GM21529 (cell line): ENCODE measurements around the gene CLMP.
"Not testable (repeated sequence)": the region's sequence is repeated elsewhere in the genome, so short reads cannot be mapped to it uniquely, and the experiment has no call there.

Source experiments
- ATAC-seq: cut with Tn5 transposase; IDR thresholded peaks from one replicate; pipeline ENCODE4 v1.9.1; 2021; ENCODE audit not compliant: unreplicated experiment

Gene CLMP

DNA sequence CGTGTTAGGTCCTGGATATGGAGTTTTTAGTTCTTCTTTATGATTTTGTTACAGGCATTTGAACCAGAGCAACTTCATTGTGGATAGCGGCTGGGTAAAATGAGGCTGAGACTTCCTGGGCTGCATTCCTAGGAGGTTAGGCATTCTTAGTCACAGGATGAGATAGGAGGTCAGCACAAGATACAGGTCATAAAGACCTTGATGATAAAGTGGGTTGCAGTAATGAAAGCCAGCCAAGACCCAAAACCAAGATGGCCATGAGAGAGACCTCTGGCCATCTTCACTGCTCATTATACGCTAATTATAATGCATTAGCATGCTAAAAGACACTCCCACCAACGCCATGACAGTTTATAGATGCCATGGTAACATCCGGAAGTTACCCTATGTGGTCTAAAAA, 23.4 kb upstream of the CLMP start:
- no peak for ATAC-seq

DNA sequence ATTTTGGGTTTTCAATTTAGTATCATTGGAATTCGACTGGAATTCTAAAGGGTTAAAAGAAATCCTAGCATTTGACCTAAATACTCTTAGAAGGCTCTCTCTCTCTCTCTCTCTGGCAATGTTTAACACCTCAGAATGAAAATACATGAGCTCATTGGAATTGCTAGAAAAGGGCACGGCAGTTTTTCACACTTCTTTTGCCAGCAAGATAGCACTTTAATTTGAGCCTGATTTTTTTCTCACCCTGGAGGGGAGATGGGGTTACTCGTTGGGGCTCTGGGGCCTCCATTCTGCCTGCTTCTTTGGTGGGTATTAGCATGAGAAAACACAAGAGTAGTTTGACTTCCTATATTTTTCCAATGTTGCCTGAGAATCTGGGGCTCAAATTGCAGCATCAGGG, 22.8 kb upstream of the CLMP start:
- ATAC-seq, result no peak

GRCh38 chr11:123216249-123216648, 21.2 kb upstream of the CLMP start:
- ATAC-seq, result no peak

- ATAC-seq, result no peak
These were observed 19.9 kb upstream of the CLMP start for GRCh38 chr11:123214940-123215339.

- no peak for ATAC-seq
These were observed 19.3 kb upstream of the CLMP start for GRCh38 chr11:123214396-123214795.

GRCh38 chr11:123213307-123213771, 18.3 kb upstream of the CLMP start:
- no peak for ATAC-seq

GRCh38 chr11:123212406-123212805, 17.4 kb upstream of the CLMP start:
- no peak for ATAC-seq

DNA sequence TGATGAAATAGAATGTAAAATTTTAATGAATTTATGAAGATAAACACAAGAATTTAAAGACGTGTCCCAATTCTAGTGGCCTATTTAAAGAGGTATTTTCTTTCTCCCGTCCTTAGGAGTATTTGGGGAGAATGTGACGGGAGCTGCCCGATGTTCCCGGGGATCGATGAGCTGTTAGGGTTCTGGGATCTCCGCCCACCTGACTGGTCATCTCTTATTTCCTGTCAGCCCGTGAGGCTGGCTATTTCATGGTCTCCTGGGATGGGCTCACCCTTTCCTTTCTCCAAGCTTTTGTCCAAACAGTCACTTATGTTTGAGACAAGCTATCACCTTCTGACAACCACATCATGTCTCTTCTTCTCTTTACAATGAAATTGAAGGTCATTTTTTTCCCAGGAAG, 16.9 kb upstream of the CLMP start:
- ATAC-seq, result no peak

DNA sequence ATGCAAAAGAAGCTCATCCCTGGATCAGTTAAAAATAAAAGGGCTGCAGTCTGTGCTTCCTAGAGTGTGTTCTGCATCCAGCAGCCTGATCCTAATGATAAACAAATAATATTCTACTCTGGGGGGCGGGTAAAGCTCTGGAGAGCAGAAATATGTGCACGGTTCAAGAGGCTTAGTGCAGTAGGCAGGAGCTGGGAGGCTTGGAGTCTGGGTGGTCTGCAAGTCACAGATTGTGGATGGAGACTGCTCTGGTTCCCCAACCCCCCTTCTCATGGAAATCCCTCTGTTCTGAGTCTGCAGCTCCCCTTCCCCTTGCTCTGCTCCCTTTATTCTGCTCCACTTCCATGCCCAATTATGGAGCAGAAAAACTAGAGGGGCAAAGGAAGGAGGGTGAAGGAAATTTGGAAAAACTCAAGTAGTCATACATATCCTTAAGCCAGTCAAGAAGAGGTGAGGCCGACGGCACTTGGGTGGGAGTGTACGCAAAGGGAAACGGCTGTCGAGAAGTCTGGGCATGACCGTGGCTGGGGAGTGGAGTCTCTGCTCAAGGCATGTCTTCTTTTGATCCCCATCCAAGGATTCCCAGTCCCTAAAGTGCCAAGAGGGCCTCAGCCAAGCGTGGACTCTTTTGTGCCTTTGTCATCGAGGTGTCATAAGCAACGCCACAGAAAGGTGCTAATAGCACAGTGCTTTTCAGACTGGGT, 16.3 kb upstream of the CLMP start:
- no peak for ATAC-seq

GRCh38 chr11:123209591-123209990, 14.5 kb upstream of the CLMP start:
- peak; percentile 85 for ATAC-seq

GRCh38 chr11:123206791-123207434, 11.9 kb upstream of the CLMP start:
- ATAC-seq, result no peak

DNA sequence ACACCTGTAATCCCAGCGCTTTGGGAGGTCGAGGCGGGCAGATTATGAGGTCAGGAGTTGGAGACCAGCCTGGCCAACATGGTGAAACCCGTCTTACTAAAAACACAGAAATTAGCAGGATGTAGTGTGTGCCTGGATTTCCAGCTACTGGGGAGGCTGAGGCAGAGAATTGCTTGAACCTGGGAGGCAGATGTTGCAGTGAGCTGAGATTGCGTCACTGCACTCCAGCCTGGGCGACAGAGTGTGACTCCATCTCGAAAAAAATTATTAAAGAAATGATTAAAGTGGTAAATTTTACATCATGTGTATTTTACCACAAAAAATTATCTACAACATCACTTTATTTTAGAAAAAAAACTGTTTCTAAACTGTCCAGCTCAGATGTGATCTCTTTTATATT, 11.0 kb upstream of the CLMP start:
- ATAC-seq, result not testable (repeated sequence)

DNA sequence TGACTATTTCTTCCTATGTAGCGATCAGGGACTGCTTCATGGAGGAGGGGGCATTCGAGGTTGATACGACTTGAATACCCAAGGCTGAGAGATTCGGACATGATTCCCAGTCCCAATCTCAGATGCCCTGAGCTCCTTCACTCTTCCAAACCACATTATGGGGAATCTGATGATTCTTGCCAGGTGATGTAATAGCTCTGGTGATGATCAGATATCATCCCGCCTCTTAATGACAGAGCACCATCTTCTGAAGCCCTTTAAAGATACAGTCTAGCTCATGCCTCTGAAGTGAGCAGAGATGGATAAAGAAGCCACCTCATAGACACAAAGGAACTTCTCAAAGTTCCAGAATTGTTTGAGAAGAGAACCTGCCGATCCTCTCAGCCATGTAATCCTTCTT, 8.9 kb upstream of the CLMP start:
- ATAC-seq, result no peak

- no peak for ATAC-seq
These were observed 8.4 kb upstream of the CLMP start for GRCh38 chr11:123203471-123203870.

DNA sequence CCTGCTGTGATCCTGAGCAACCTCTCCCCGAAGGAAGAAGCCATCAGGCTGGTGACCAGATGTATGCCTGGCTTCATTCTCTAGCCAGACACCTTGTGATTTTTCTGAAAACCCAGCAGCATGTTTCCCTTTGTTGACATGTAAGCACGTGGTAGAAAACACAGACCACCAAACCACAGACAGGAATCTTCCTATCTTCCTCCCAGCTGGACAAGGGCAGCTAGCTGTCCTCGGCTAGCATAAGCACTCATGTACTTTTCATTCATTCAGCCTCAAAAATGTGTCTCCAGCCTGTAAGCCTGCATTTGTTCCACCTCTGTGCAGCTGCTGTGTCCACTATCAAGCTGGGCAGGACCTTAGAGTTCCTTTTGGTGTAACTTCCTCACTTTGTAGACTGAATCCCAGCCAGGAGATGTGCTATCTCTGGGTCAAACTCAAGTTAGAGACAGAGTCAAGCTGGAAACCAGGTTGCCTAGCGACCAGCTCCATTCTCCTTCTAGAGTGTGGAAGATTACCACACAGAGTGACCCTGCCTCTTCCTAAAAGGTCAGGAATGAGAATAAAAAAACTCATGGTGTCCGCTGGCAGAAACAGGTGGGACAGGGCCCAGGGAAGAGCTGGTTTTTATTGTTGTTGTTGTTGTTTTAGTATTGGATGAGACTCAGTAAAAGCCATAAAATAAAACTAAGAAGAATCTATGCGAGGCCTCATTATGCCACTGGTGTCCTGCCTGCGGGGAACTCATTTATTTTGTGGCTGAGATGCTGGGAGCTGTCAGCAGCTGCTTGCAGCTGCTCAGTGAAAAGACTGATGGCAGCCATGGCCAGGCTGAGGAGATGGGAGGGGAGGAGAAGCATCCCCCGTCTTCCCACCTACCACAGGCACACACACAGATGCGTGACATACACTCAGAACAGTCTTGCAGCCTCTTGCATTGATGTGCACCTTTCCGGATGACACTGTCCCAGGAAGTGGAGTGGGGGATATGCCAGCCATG, 7.4 kb upstream of the CLMP start:
- ATAC-seq, result no peak

DNA sequence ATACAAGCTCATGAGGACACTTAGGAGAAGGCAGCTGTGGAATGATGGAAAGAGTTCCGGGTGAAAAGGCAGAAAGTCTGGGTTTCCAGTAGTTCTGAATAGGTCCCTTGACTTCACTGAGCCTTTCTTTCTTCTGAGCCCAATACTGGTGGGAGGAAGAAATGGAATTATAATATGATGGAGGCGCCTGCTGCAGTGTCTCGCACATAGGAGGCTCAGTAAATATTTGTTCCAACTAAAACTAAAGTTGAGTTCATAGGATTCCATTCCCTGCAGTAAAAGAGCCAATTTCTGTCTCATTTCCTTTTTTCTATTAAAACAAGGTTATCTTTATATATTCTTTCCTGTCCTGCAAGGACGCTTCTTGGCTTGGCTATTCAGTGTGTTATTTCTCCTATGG, 5.2 kb upstream of the CLMP start:
- ATAC-seq, result no peak

DNA sequence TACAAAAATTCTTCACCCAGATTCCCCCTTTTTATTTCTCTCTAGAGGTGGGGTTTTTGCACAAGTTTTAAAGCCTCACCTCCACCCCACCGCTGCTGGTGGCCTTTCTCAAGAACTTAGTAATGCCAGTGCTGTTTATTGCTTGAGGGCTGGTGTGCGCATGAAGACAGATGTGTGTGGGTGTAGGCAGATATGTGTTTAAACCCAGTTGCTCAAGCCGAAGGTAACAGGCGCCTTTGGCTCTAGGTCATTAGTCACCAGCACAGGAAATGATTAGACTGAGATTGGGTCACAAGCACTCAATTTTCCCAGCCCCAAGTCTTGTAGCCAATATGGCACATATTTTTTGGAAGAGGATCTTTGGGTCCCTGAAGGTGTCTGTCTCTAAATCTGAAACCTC, 2.7 kb upstream of the CLMP start:
- ATAC-seq, result no peak

DNA sequence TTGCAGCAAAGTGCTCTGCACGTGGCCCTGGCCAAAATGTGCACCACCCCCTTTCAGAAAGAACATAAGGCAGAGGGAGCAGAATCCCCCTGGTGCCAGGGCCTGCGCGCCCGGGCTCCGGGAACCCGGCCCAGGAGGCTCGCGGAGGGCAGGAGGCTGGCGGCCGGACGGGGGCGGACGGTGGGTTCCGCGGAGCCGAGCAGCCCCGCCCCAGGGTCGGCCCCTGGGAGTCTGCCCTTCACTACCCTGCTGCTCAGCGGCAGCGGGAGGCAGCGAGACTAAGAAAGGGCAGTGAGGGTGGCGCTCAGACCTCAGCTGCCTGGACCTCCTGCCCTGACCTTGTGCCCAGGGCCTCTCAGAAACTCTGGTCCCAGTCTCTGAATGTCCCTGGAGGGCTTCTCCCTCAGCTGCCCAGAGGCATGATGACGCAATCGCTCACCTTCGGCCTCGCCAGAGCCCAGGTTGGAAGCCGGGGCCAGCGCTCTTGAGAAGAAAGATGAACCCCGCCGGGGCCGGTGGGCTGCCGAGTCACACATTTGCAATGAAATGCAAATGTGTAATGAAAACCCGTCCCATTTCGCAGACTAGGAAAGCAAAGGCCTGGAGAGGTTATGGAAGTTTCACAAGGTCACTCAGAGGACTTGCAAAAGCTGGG, 1.1 kb upstream of the CLMP start:
- no peak for ATAC-seq

GRCh38 chr11:123194337-123195187, 486 bp downstream of the CLMP start:
- no peak for ATAC-seq

- ATAC-seq, result no peak
These were observed 1.3 kb downstream of the CLMP start for GRCh38 chr11:123193742-123194141.
